GM10266 (cell line): ENCODE results near the gene ZNRF3.

Experiments
- DNase-seq: peaks from one replicate; pipeline ENCODE4 v3.0.0; 2012; ENCODE audit errors: extremely low spot score
- TF ChIP-seq, protein P1 (sequence below): IDR thresholded peaks from 2 replicates; pipeline ENCODE4 v1.5.1; 2012; ENCODE audit warnings: mild to moderate bottlenecking, low read depth; ENCODE audit not compliant: control insufficient read depth, insufficient read depth; ENCODE audit errors: missing control alignments

The ZNRF3 gene

DNA sequence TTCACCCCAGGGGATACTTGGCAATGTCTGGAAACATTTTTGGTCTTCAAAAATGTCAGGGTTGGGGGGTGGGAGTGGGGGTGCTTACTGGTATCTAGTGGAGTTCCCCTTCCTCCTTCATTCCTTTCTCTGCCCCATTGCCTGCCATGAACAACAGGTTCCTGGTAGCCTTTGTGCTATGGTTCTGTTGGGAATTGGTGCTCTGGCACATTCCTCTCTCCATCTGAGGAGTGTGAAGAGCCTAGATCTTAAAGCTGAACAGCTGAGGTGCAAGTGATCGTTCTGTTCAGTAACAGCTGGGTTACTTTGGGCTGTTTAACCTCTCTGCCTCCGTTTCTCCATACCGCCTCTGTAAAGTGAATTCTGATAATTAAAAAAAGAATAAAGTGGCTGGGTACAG, 114.0 kb downstream of the ZNRF3 start:
- TF ChIP-seq, protein P1, sequence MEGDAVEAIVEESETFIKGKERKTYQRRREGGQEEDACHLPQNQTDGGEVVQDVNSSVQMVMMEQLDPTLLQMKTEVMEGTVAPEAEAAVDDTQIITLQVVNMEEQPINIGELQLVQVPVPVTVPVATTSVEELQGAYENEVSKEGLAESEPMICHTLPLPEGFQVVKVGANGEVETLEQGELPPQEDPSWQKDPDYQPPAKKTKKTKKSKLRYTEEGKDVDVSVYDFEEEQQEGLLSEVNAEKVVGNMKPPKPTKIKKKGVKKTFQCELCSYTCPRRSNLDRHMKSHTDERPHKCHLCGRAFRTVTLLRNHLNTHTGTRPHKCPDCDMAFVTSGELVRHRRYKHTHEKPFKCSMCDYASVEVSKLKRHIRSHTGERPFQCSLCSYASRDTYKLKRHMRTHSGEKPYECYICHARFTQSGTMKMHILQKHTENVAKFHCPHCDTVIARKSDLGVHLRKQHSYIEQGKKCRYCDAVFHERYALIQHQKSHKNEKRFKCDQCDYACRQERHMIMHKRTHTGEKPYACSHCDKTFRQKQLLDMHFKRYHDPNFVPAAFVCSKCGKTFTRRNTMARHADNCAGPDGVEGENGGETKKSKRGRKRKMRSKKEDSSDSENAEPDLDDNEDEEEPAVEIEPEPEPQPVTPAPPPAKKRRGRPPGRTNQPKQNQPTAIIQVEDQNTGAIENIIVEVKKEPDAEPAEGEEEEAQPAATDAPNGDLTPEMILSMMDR = no peak
- DNase-seq = no peak

DNA sequence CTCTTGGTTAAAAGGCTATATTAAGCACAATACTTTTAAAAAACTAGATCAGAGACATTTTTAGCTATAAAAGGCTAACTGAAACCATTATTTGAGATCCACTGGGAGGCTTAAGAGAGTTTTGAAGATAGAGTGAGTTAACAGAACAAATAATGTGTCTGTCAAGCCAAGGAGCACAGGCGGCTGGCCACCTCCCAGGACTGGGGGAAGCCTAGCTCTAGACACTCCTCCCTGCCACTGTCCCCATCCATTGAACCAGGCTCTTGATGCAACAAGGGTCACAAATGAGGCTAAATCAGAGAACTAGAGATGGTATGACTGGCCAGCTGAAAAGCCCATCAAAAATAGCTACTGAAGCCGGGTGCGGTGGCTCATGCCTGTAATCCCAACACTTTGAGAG, 115.3 kb downstream of the ZNRF3 start:
- TF ChIP-seq, protein P1 = no peak
- no peak for DNase-seq

DNA sequence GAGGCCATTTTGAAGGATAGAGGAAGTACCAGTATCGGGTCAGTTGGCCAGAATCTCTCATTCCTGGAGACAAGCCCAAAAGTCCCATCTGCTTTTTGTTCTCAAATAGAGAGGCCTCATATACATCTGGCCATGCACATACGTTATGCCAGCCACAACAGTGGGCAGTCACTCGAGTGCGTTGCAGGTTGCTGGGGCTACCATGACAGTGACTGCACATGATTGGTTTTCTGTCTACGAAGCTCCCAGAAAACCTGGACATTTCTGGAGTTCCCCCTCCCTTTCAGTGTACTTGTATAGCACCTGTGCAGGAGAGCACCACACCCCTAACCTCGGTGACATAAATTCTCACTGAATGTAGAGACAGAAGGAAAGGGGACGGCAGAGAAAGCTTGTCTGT, 116.1 kb downstream of the ZNRF3 start:
- TF ChIP-seq, protein P1 = no peak
- DNase-seq = no peak

DNA sequence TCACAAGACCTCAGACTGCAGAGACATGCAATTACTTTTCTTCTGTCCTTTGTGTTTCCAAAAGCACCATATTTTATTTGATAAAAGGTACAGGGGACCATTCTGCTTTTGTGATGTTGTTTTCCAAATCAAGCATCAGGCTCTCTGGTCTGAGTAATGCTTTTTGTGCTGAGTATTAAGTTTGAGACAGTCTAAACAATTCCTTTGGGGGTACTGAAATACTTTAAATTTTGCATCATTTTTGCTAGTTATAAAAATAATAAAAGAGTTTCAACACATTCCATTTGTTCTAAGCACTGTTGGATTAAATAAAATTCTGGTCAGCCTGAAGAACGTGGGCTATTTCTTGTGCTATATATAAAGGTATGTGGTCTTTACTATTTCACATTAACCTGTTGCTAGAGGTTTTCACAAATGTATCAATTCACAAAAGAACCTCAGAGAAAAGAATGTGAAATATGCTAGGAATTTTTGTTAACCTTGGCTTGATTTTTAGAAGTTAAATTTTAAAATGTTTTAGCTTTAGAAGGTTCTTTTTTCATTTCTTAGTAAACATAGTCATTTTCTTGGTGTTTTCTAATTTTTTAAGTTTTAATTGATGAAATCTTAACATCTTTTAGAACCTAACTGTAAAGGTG, 116.7 kb downstream of the ZNRF3 start:
- no peak for DNase-seq

DNA sequence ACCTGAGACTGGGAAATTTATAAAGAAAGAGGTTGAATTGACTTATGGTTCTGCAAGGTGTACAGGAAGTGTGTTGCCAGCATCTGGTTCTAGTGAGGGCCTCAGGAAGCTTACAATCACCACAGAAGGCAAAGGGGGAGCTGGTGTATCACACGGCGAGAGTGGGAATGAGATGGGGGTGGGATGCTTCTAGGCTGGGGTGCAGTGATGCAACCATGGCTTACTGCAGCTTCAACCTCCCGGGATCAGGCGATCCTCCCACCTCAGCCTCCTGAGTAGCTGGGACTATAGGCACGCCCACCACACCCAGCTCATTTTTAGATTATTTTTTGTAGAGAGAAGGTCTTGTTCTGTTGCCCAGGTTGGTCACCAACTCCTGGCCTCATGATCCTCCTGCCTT, 117.3 kb downstream of the ZNRF3 start:
- no peak for DNase-seq
- TF ChIP-seq, protein P1 = no peak

More for the DNA sequence above, 116.7 kb downstream of the ZNRF3 start:
- TF ChIP-seq, protein P1 = no peak

DNA sequence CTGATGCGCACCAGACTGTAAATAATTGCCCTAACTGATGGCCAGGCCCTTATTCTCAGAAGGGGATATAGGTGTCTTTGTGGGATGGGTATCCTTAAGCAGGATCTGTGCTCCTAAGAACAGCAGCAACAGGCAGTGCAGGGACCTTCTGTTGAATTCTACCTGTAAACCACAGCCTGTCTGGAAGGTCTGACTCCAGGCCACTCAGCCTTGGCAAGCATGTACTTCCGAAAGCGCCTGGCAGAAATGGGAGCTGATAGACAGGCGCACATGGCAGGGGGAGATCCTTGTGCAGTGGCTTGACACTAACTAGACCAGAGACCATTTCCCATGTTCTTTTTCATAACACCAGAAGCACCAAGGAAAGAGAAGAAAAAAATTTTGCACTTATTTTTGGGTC, 119.2 kb downstream of the ZNRF3 start:
- DNase-seq = no peak
- TF ChIP-seq, protein P1 = no peak

DNA sequence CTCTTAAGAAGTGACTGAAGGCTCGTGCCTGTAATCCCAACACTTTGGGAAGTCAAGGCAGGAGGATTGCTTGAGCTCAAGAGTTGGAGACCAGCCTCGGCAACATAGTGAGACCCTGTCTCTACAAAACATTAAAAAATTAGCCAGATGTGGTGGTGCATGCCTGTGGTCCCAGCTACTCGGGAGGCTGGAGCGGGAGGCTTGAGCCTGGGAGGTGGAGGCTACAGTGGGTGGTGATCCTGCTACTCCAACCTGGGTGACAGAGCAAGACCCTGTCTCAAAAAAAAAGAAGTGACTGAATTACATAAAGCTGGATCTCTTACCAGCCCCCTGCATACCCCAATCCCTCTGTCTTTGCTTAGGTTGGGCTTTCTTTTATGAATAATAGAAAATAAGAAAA, 120.2 kb downstream of the ZNRF3 start:
- TF ChIP-seq, protein P1 = no peak
- no peak for DNase-seq
